Measurements from ENCODE around the gene DNAJA3. TPM values are rescaled to one million over a fixed set of nuclear protein-coding genes. Genes with fewer than 3 reads are reported as not detected.
A peak's percentile ranks its signal among the peaks of the same experiment; 100 is the strongest.

Gene DNAJA3
- total and polyA plus RNA-seq, 10 of the 15 experiments (the other 5 are each of a cell fraction or from before 2014, with no cell fraction given) = 8.4 to 141 (median 60.8) TPM

DNA sequence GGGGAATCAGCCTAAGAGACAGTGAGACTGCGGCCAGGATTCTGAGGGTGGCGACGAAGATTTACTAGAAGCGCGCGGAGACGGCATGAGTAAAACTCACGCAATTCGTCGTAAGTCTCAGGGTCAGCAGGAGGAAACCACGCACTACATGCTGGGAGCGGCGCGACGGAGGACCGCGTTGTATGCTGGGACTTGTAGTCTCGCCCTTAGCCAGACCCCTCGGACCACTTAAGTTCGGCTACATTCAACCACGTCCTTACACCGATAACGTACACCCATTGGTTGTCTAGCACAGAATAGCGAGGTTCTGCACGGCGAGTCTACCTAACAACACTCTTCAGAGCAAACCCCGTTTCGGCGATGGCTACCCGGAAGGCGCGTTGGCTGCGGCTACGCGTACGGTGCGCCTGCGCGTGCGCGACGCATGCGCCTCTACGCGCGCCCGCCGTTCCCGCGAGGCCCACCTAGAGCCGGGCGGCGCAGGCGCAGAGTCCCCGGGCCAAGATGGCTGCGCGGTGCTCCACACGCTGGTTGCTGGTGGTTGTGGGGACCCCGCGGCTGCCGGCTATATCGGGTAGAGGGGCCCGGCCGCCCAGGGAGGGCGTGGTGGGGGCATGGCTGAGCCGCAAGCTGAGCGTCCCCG lies at the start of gene DNAJA3 (continued):
- TF ChIP-seq, protein P1, sequence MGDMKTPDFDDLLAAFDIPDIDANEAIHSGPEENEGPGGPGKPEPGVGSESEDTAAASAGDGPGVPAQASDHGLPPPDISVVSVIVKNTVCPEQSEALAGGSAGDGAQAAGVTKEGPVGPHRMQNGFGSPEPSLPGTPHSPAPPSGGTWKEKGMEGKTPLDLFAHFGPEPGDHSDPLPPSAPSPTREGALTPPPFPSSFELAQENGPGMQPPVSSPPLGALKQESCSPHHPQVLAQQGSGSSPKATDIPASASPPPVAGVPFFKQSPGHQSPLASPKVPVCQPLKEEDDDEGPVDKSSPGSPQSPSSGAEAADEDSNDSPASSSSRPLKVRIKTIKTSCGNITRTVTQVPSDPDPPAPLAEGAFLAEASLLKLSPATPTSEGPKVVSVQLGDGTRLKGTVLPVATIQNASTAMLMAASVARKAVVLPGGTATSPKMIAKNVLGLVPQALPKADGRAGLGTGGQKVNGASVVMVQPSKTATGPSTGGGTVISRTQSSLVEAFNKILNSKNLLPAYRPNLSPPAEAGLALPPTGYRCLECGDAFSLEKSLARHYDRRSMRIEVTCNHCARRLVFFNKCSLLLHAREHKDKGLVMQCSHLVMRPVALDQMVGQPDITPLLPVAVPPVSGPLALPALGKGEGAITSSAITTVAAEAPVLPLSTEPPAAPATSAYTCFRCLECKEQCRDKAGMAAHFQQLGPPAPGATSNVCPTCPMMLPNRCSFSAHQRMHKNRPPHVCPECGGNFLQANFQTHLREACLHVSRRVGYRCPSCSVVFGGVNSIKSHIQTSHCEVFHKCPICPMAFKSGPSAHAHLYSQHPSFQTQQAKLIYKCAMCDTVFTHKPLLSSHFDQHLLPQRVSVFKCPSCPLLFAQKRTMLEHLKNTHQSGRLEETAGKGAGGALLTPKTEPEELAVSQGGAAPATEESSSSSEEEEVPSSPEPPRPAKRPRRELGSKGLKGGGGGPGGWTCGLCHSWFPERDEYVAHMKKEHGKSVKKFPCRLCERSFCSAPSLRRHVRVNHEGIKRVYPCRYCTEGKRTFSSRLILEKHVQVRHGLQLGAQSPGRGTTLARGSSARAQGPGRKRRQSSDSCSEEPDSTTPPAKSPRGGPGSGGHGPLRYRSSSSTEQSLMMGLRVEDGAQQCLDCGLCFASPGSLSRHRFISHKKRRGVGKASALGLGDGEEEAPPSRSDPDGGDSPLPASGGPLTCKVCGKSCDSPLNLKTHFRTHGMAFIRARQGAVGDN (IDR thresholded peaks at IDR 0.05) = peak; percentile 78
- TF ChIP-seq IKZF2 (IDR thresholded peaks at IDR 0.05) (no peak), CHD1 (IDR thresholded peaks at IDR 0.05; ENCODE audit: low read depth, low read length) (no peak; the same call in 1 of the 2 replicates), MTA2 (IDR thresholded peaks at IDR 0.05; ENCODE audit: low read depth) (no peak), NRF1 (conservative IDR thresholded peaks at IDR 0.05; ENCODE audit: low read depth, low read length) (peak; percentile 100), GABPA (IDR thresholded peaks at IDR 0.05; ENCODE audit: low read depth) (0 out of 2 replicates have a peak, but pooled peaks have one; percentile 41), RELA (IDR thresholded peaks at IDR 0.05; ENCODE audit: borderline replicate concordance, partially characterized antibody) (peak; percentile 50), MYC (IDR thresholded peaks at IDR 0.05; ENCODE audit: insufficient read depth, insufficient read length, insufficient replicate concordance, low read length, severe bottlenecking) (no peak), IKZF1 (conservative IDR thresholded peaks at IDR 0.05) (peak; percentile 100), MTA3 (IDR thresholded peaks at IDR 0.05; ENCODE audit: borderline replicate concordance, low read length) (no peak), POLR2AphosphoS2 (IDR thresholded peaks at IDR 0.05; ENCODE audit: low read depth, low read length) (peak; percentile 73; the same call in 1 of the 2 replicates), FOXK2 (IDR thresholded peaks at IDR 0.05) (no peak), SIN3A (IDR thresholded peaks at IDR 0.05; ENCODE audit: low read depth, low read length) (peak; percentile 75; the same call in 1 of the 2 replicates), ZNF384 (IDR thresholded peaks at IDR 0.05; ENCODE audit: borderline replicate concordance, low read depth, low read length) (no peak), EZH2 (IDR thresholded peaks at IDR 0.05; ENCODE audit: borderline replicate concordance, control insufficient read depth, low read depth, low read length) (no peak), RUNX3 (IDR thresholded peaks at IDR 0.05; ENCODE audit: low read length) (peak; percentile 68), BHLHE40 (IDR thresholded peaks at IDR 0.05; ENCODE audit: borderline replicate concordance in 1 of 2, low read depth in 2 of 2, low read length in 1 of 2) (peak in 1 of 2 experiments; percentile 53; a peak in 2 of 4 replicates), TBL1XR1 (IDR thresholded peaks at IDR 0.05; ENCODE audit: low read depth, low read length) (no peak), STAT1 (conservative IDR thresholded peaks at IDR 0.05) (peak; percentile 86; the same call in 1 of the 2 replicates), NR2F1 (conservative IDR thresholded peaks at IDR 0.05) (0 out of 2 replicates have a peak, but pooled peaks have one; percentile 52)
- TF ChIP-seq, protein P2, sequence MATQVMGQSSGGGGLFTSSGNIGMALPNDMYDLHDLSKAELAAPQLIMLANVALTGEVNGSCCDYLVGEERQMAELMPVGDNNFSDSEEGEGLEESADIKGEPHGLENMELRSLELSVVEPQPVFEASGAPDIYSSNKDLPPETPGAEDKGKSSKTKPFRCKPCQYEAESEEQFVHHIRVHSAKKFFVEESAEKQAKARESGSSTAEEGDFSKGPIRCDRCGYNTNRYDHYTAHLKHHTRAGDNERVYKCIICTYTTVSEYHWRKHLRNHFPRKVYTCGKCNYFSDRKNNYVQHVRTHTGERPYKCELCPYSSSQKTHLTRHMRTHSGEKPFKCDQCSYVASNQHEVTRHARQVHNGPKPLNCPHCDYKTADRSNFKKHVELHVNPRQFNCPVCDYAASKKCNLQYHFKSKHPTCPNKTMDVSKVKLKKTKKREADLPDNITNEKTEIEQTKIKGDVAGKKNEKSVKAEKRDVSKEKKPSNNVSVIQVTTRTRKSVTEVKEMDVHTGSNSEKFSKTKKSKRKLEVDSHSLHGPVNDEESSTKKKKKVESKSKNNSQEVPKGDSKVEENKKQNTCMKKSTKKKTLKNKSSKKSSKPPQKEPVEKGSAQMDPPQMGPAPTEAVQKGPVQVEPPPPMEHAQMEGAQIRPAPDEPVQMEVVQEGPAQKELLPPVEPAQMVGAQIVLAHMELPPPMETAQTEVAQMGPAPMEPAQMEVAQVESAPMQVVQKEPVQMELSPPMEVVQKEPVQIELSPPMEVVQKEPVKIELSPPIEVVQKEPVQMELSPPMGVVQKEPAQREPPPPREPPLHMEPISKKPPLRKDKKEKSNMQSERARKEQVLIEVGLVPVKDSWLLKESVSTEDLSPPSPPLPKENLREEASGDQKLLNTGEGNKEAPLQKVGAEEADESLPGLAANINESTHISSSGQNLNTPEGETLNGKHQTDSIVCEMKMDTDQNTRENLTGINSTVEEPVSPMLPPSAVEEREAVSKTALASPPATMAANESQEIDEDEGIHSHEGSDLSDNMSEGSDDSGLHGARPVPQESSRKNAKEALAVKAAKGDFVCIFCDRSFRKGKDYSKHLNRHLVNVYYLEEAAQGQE (IDR thresholded peaks at IDR 0.05; ENCODE audit: low read depth, low read length) = 0 out of 2 replicates have a peak, but pooled peaks have one; percentile 23
- TF ChIP-seq, protein P3, sequence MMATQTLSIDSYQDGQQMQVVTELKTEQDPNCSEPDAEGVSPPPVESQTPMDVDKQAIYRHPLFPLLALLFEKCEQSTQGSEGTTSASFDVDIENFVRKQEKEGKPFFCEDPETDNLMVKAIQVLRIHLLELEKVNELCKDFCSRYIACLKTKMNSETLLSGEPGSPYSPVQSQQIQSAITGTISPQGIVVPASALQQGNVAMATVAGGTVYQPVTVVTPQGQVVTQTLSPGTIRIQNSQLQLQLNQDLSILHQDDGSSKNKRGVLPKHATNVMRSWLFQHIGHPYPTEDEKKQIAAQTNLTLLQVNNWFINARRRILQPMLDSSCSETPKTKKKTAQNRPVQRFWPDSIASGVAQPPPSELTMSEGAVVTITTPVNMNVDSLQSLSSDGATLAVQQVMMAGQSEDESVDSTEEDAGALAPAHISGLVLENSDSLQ (IDR thresholded peaks at IDR 0.05) = 0 out of 2 replicates have a peak, but pooled peaks have one; percentile 25

Data from GM12878 (cell line).